Ishikawa (cell line): ENCODE data around the gene ZSWIM6.

Source experiments
- CEBPB ChIP-seq: IDR thresholded peaks from 2 replicates; pipeline ENCODE4 v1.6.1; 2012
- CREB1 ChIP-seq: IDR thresholded peaks from 2 replicates; pipeline ENCODE4 v1.6.1; 2012; ENCODE audit warnings: low read depth
- EGR1 ChIP-seq: IDR thresholded peaks from 2 replicates; pipeline ENCODE4 v1.6.1; 2012
- EP300 ChIP-seq: IDR thresholded peaks from 2 replicates; pipeline ENCODE4 v1.6.1; 2012; ENCODE audit warnings: borderline replicate concordance
- FOXM1 ChIP-seq: IDR thresholded peaks from 2 replicates; pipeline ENCODE4 v1.6.1; 2012; ENCODE audit warnings: low read depth, borderline replicate concordance
- MAX ChIP-seq: IDR thresholded peaks from 2 replicates; pipeline ENCODE4 v1.6.1; 2012
- NFIC ChIP-seq: IDR thresholded peaks from 2 replicates; pipeline ENCODE4 v1.6.1; 2012
- RAD21 ChIP-seq: IDR thresholded peaks from 2 replicates; pipeline ENCODE4 v1.6.1; 2012; ENCODE audit warnings: low read depth
- TAF1 ChIP-seq: IDR thresholded peaks from 2 replicates; pipeline ENCODE4 v1.6.1; 2012; ENCODE audit warnings: low read depth, mild to moderate bottlenecking
- TCF12 ChIP-seq: IDR thresholded peaks from 2 replicates; pipeline ENCODE4 v1.6.1; 2012; ENCODE audit warnings: low read depth
- TEAD4 ChIP-seq: IDR thresholded peaks from 2 replicates; pipeline ENCODE4 v1.6.1; 2012
- USF1 ChIP-seq: IDR thresholded peaks from 2 replicates; pipeline ENCODE4 v1.6.1; 2012
- YY1 ChIP-seq: IDR thresholded peaks from 2 replicates; pipeline ENCODE4 v1.6.1; 2012; ENCODE audit warnings: low read depth
- ZBTB7A ChIP-seq: IDR thresholded peaks from 2 replicates; pipeline ENCODE4 v1.6.1; 2012; ENCODE audit warnings: low read depth
- TF ChIP-seq, protein P1 (sequence below): IDR thresholded peaks from 2 replicates; pipeline ENCODE4 v1.6.1; 2012; ENCODE audit warnings: low read depth, mild to moderate bottlenecking

Gene ZSWIM6

GRCh38 chr5:61405511-61406295, 73.6 kb downstream of the ZSWIM6 start:
- TF ChIP-seq NFIC (no peak), CREB1 (no peak), EP300 (no peak), MAX (no peak), TEAD4 (no peak), USF1 (no peak), RAD21 (no peak), TAF1 (no peak), FOXM1 (no peak), TCF12 (no peak), ZBTB7A (no peak)
- TF ChIP-seq, protein P1, sequence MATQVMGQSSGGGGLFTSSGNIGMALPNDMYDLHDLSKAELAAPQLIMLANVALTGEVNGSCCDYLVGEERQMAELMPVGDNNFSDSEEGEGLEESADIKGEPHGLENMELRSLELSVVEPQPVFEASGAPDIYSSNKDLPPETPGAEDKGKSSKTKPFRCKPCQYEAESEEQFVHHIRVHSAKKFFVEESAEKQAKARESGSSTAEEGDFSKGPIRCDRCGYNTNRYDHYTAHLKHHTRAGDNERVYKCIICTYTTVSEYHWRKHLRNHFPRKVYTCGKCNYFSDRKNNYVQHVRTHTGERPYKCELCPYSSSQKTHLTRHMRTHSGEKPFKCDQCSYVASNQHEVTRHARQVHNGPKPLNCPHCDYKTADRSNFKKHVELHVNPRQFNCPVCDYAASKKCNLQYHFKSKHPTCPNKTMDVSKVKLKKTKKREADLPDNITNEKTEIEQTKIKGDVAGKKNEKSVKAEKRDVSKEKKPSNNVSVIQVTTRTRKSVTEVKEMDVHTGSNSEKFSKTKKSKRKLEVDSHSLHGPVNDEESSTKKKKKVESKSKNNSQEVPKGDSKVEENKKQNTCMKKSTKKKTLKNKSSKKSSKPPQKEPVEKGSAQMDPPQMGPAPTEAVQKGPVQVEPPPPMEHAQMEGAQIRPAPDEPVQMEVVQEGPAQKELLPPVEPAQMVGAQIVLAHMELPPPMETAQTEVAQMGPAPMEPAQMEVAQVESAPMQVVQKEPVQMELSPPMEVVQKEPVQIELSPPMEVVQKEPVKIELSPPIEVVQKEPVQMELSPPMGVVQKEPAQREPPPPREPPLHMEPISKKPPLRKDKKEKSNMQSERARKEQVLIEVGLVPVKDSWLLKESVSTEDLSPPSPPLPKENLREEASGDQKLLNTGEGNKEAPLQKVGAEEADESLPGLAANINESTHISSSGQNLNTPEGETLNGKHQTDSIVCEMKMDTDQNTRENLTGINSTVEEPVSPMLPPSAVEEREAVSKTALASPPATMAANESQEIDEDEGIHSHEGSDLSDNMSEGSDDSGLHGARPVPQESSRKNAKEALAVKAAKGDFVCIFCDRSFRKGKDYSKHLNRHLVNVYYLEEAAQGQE = no peak

DNA sequence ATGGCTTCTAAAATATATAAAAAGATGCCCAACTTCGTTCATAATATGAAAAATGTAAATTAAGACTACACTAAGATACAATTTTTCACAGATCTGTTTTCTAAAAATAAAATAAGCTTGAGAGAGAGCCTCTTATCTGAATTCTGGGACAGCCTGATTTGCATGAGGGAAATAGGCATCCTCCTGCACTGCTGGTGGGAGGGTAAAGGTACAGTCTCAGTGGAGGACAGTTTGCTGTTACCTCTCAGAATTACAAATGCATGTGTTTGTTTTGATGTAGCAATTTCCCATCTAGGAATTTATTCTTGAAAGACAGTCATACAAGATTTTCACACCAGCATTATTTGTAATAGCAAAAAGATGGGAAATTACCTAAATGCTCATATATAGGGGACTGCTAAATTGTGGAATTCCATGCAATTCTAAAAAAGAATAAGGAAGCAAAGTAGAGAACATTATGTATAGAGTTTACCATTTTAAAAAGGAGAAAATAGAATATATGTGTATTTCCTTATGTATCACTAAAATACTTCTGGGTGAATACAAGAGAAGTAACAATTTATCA, 75.7 kb downstream of the ZSWIM6 start:
- TF ChIP-seq ZBTB7A (no peak), CREB1 (no peak), USF1 (no peak), TAF1 (no peak), TEAD4 (no peak), EP300 (no peak), FOXM1 (no peak)
- TF ChIP-seq, protein P1 = no peak

GRCh38 chr5:61408476-61409168, 76.6 kb downstream of the ZSWIM6 start:
- TF ChIP-seq YY1 (no peak), CREB1 (peak; percentile 67; the same call in 1 of the 2 replicates), TAF1 (no peak), EGR1 (peak; percentile 71), ZBTB7A (no peak), RAD21 (peak; percentile 14; the same call in 1 of the 2 replicates), MAX (peak; percentile 49), TCF12 (peak; percentile 96), EP300 (peak; percentile 88), TEAD4 (peak; percentile 97), USF1 (peak; percentile 37; the same call in 1 of the 2 replicates), NFIC (peak; percentile 99), CEBPB (peak; percentile 98), FOXM1 (peak; percentile 56)
- TF ChIP-seq, protein P1 = no peak
